HepG2 (cell line): Measurements from ENCODE around the gene C20orf204. TPM values are rescaled to one million over a fixed set of nuclear protein-coding genes. Genes with fewer than 3 reads are reported as not detected.

ENCODE experiments used
- AKNA ChIP-seq: sonication (generic); formaldehyde crosslinking; IDR thresholded peaks from 2 replicates; pipeline ENCODE4 v1.4.0; 2020; ENCODE audit warnings: missing genetic modification reagents, borderline replicate concordance
- ARID5B ChIP-seq: IDR thresholded peaks from 2 replicates; pipeline ENCODE4 v1.4.0; 2020; ENCODE audit warnings: mild to moderate bottlenecking, missing genetic modification reagents
- FOXA1 ChIP-seq, 2 experiments: fragments of 450-650 bp in 1 of 2; sonication (generic) in 1 of 2; formaldehyde crosslinking in 1 of 2; IDR thresholded peaks; 2 replicates each; pipeline versions ENCODE4 v1.4.0 to v1.6.1; 2016 to 2020; ENCODE audit warnings: missing genetic modification reagents in 1 of 2
- KDM4B ChIP-seq: sonication (generic); formaldehyde crosslinking; IDR thresholded peaks from 2 replicates; pipeline ENCODE4 v1.4.0; 2020; ENCODE audit warnings: missing genetic modification reagents
- MYC ChIP-seq: sonication (generic); formaldehyde crosslinking; IDR thresholded peaks from 2 replicates; pipeline ENCODE4 v1.9.0; 2021; ENCODE audit warnings: missing genetic modification reagents, borderline replicate concordance
- NCOA5 ChIP-seq: sonication (generic); formaldehyde crosslinking; IDR thresholded peaks from 2 replicates; pipeline ENCODE4 v1.4.0; 2020; ENCODE audit warnings: missing genetic modification reagents
- ZBTB37 ChIP-seq: sonication (generic); formaldehyde crosslinking; IDR thresholded peaks from 2 replicates; pipeline ENCODE4 v1.4.0; 2020; ENCODE audit warnings: mild to moderate bottlenecking, missing genetic modification reagents
- ZFP36 ChIP-seq: fragments of 150-350 bp; IDR thresholded peaks from 2 replicates; pipeline ENCODE4 v1.6.1; 2018; ENCODE audit warnings: borderline replicate concordance, low read length, low read depth; ENCODE audit not compliant: partially characterized antibody
- ZNF281 ChIP-seq: sonication (generic); formaldehyde crosslinking; IDR thresholded peaks from 2 replicates; pipeline ENCODE4 v1.4.0; 2020; ENCODE audit warnings: missing genetic modification reagents, borderline replicate concordance
- ZNF282 ChIP-seq: fragments of 450-650 bp; IDR thresholded peaks from 2 replicates; pipeline ENCODE4 v1.6.1; 2018; ENCODE audit not compliant: partially characterized antibody
- ZNF333 ChIP-seq: sonication (generic); formaldehyde crosslinking; IDR thresholded peaks from 2 replicates; pipeline ENCODE4 v1.4.0; 2020; ENCODE audit warnings: mild to moderate bottlenecking, missing genetic modification reagents, borderline replicate concordance
- ZNF430 ChIP-seq: sonication (generic); formaldehyde crosslinking; IDR thresholded peaks from 2 replicates; pipeline ENCODE4 v1.9.0; 2021; ENCODE audit warnings: mild to moderate bottlenecking, missing genetic modification reagents
- ZNF607 ChIP-seq: sonication (generic); formaldehyde crosslinking; IDR thresholded peaks from 2 replicates; pipeline ENCODE4 v1.5.1; 2020; ENCODE audit warnings: missing genetic modification reagents, mild to moderate bottlenecking, borderline replicate concordance
- ZNF720 ChIP-seq: sonication (generic); formaldehyde crosslinking; IDR thresholded peaks from 2 replicates; pipeline ENCODE4 v1.4.0; 2020; ENCODE audit warnings: missing genetic modification reagents
- ZSCAN22 ChIP-seq: sonication (generic); formaldehyde crosslinking; IDR thresholded peaks from 2 replicates; pipeline ENCODE4 v1.4.0; 2020; ENCODE audit warnings: mild to moderate bottlenecking, missing genetic modification reagents
- polyA plus RNA-seq, 8 experiments: library from polyadenylated mRNA; depleted of rRNA in 3 of 8; stranded (reverse) in 7 of 8; unstranded in 1 of 8; fragments of >200 nt; fragmentation: Illumina TruSeq in 4 of 8; extraction: Trizol in 4 of 8; gene quantifications; 2 replicates each; pipeline versions ENCODE4 v1.2.1 to v1.2.3, GENCODE V29; 2011 to 2016; ENCODE audit warnings: low read depth in 4 of 8, missing spikeins in 1 of 8, mixed read lengths in 1 of 8; ENCODE audit not compliant: insufficient read depth in 1 of 8
- total RNA-seq, 5 experiments: library from RNA; depleted of rRNA; stranded (reverse); fragments of >200 nt; fragmentation: Illumina TruSeq; extraction: Trizol; gene quantifications; 2 replicates each; pipeline ENCODE4 v1.2.3, GENCODE V29; 2016; ENCODE audit warnings: low read depth in 1 of 5

C20orf204 gene
- total and polyA plus RNA-seq, 2 of the 13 experiments (the other 11 are each of a cell fraction or from before 2014, with no cell fraction given) = 22.1 to 80.0 TPM

GRCh38 chr20:64023361-64024140, 12.4 kb upstream of the C20orf204 start (continued):
- TF ChIP-seq AKNA = no peak
- TF ChIP-seq ZNF282 = no peak
- no peak for TF ChIP-seq ZNF281 (CRISPR knock-in tag)
- no peak for TF ChIP-seq ARID5B (CRISPR knock-in tag)
- no peak for TF ChIP-seq ZNF430 (CRISPR knock-in tag)
- TF ChIP-seq ZNF607 = no peak
- TF ChIP-seq NCOA5 (CRISPR knock-in tag) = no peak
- no peak for TF ChIP-seq ZBTB37 (CRISPR knock-in tag)
- no peak for TF ChIP-seq ZFP36
- no peak for TF ChIP-seq ZNF720 (CRISPR knock-in tag)
- TF ChIP-seq KDM4B (CRISPR knock-in tag) = no peak
- TF ChIP-seq FOXA1 (IDR thresholded peaks at IDR 0.05) = no peak
- peak; percentile 16; the same call in 1 of the 2 replicates for TF ChIP-seq FOXA1 (CRISPR knock-in tag; IDR thresholded peaks at IDR 0.05)
- TF ChIP-seq ZSCAN22 (CRISPR knock-in tag) = no peak; the same call in 1 of the 2 replicates
- TF ChIP-seq MYC (CRISPR knock-in tag) = peak; percentile 37; the same call in 1 of the 2 replicates
- TF ChIP-seq ZNF333 (CRISPR knock-in tag) = peak; percentile 91; the same call in 1 of the 2 replicates
